GM18951 (cell line): Measurements from ENCODE around the gene POC1B.

ENCODE experiments used
- POLR2A ChIP-seq: IDR thresholded peaks from 4 replicates; pipeline ENCODE4 v1.6.1; 2011; ENCODE audit warnings: mild to moderate bottlenecking; ENCODE audit not compliant: insufficient read length, insufficient read depth; ENCODE audit errors: extremely low read depth
- in situ Hi-C: fragments of 300-500 bp; cut with MboI; formaldehyde crosslinking; loops from one replicate; pipeline ENCODE4 v1.12.0; 2022; ENCODE audit warnings: low sequenced_read_pairs, mixed read lengths, inconsistent platforms; ENCODE audit not compliant: unreplicated experiment

Gene POC1B

DNA sequence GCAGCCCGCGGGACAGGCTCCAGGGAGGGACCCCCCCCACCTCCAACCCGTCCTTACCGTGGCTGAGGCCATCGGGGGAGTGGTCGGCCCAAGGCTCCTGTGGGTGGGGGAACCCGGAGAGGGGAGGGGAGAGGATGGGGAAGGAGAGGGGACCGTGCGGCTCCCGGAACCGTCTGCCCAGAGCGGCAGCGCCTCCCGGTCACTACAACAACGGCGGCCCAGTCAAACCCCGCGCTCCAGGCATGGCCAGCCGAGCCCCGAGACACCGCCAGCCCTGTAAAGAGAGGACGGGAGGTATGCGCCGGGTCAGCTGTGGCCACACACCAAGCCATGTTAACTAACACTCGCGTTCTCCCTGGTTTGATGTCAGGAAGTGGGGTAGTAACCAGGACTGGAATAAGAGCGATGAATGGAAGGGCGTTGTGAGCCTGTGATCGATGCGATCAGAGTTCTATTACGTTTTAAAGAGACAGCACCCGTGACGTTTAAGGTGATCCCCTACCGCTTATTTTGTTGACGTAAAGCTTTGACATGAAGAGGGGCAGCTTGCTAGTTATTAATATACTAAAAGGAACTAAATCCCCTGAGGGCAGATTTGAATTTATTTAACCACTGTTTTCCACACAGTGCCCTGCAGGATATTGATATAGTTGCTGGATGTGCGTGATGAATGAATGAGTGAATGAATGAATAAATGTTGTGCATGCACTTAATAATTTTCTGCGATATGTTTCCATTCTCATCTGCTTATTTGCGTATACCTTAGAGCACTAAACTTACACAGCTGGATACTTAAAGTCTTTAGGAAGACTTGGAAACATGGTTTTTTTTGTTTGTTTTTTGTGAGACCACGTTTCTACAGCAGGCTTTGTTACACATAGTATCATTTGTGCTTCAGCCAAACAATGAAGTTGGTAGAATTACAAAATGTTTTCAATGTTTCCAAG is at the start of gene POC1B:
POC1B (minus strand) TSS at position 224 of the 947 bp plus-strand sequence; CDS start at position 72, 152 bp downstream.
- peak; percentile 5 for TF ChIP-seq POLR2A
- in situ Hi-C loops: loop anchor here (5.0 to 25.0 kb wide), 4 partner anchors 51 to 986 kb away; no protein-coding TSS in a partner anchor

DNA sequence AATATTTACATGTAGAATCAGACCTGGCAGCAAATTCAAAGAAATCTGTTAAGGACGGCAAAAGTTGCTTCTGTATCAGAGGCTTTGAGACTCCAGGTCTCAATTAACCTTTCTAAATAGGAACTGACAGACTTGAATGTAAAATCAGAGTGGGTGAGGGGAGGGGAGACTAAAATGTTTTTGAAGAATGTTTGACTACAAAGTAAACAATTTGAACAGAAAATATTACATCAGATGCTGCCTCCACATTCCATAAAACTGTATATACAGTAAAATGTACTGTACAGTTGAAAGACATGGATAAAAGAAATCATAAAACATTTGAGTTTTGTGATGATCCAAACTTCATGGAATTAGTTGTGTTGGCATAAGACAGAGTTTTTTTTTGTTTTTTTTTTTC is 49.5 kb upstream of the POC1B start:
- no peak for TF ChIP-seq POLR2A
- in situ Hi-C loops: no loop called here

DNA sequence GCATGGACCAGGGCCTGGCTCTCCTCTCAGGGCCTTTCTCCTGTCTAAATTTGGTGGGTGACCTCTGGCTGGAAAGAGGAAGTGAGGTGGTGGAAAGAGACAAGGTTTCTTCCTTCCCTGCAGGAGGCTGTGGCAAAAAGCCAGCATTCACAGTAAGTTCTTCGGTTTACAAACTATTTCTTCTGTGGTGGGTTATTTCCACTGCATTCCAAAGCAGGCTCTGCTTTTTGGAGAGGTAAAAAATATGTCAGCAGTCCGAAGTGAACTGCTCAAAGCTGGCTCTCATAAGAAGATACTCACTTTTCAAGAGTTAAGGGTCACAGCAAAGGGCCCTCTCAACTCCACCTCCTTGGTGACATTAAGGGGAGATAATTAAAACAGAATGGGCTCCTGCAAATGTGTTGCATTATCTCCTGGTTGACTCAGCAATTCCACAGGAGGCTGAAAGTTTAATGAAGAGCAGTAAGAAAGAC is 48.9 kb upstream of the POC1B start:
- no peak for TF ChIP-seq POLR2A
- in situ Hi-C loops: no loop called here

DNA sequence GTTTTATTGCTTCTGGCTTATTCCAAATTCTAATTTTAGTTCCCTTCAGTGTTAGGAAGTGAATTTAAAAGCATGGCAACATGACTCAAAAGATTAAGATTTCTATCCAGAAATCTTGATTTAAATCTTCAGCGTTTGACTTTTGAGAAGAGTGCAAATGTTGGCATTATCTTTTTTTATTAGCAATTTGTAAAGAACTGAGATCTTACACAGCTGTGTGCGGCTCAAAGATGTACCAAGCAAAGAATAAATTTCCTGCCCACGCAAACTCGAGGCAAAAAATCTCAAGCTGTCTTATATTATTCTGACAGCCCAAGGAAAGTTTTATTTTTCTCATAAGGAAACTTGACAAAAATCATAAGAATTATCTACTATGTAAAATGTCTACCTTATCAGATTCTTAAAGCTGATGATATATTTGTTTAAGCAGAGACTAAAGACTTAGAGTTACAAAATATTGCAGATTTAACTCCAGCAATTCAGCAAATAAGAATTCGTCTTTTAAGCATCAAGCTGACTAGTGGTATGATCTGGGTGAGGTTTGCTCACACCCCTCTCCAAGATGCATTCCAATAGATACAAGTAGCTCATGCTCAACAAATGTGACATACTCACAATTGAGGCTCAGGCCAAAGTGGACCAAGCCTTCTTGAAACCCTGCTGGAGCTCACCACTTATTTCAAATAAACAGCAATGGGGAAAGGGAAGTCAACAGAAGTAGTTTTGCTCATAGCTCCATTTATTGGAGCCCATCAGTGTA is 47.4 kb upstream of the POC1B start:
- in situ Hi-C loops: no loop called here
- no peak for TF ChIP-seq POLR2A

DNA sequence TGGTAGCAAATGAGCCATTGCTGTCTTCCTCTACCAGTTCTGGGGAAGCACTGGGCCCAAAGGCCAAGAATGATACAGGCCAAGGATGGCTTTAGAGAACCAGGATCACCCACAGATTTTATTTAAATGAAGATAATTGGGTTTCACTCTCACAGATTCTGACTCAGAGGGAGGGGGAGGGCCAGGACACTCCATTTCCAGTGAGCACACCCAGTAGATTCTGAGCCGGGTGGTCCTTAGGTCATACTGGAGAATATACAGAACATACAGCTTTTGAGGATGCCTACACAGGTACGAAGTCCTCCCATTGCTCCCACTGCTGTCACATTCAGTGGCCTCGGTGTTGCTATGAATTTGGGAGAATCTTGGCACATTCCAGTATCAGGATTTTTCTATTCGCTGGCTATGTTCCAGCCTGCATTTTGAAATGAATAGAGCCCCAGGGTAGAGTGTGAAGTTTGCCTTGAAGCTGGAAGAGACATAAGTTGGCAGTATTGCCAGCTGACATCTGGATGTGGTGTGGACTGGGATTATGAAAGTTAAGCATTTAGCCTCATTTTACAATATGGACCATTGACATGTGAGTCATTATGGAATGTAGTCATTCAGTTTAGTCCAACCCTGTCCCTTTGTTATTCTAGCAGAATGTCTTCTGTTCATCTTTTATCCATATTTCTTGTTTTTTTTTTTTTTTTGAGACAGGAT is 45.8 kb upstream of the POC1B start:
- in situ Hi-C loops: no loop called here
- no peak for TF ChIP-seq POLR2A

DNA sequence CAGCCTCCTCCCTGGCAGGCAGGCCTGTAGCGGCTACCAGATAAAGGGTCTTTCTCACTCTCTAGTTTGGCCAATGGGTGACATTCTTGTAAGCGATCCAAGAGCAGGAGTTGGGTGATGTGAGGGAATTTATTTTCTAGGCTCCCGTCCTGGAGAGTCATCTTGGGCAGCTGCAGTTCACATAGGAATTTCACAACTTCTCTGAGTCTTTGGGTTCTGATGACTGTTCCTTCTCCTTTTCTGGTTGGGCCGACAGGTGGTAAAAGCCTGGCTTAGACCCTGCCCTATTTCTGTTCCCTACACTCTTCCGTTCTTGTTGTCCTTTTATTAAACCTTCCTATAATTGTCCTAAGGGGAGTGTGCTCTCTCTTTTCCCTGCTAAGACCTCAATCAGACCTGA is 42.6 kb upstream of the POC1B start:
- no peak for TF ChIP-seq POLR2A
- in situ Hi-C loops: no loop called here

DNA sequence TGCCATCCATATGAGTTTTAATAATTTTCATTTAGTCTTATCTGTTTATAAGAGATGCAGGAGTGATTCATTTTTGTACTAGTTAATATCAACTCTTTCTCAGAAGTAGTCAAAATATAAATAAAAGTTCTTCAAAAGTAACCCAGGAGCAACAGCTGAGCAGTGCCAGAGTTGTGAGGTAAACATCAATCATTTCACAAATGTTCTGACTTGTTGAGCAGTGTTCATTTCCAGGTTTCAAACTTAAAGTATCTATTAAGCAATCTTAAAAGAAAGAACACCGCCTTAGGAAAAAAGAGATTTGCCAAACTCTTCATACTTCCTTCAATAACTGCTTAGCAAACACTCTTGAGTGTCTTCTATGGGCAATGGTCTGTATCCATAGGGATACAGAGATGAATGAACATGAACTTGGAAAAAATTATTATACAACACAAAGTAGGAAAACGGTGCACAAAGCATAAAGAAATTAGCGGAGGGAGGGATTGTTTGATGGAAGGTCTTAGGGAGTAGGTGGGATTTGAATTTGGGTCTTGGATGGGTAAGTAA is 41.9 kb upstream of the POC1B start:
- TF ChIP-seq POLR2A: no peak
- in situ Hi-C loops: no loop called here

DNA sequence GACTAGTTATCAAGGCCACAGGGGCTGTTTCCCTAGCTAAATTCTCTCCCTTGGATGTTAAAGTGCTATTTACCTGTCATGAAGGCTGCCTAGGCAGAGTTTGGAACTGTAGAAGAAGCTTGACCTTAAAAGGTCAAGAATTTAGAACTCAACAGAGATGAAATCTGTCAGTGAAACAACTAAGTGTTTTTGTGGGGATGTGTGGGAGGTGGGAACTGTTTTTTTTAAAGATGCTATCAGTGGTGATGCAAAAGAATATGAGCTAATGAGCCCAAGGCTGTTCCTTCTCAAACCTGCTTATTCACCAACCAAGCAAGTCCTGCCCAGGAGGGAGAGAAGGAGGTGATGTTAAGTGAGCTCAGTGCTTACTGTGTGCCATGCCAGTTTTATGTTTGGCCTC is 40.8 kb upstream of the POC1B start:
- in situ Hi-C loops: no loop called here

DNA sequence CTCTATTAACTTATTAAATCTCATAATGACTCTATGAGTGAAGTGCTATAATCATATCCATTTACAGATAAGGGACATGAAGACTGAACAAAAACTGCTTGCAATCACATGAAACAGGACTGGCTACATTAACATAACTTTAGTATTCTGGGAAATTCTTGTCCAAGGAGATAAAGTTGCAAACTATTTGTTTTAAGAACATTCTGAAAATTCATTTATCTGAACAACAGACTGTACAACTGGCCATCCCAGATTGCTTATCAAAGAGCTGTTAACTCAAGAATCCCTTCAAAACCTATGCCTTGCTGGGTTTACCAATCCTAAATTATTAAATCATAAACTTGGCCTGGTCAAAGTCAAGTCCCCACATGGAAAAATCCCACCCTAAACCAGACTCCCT is 39.2 kb upstream of the POC1B start:
- in situ Hi-C loops: no loop called here
- TF ChIP-seq POLR2A: no peak

More for the DNA sequence above, 40.8 kb upstream of the POC1B start:
- TF ChIP-seq POLR2A: no peak

DNA sequence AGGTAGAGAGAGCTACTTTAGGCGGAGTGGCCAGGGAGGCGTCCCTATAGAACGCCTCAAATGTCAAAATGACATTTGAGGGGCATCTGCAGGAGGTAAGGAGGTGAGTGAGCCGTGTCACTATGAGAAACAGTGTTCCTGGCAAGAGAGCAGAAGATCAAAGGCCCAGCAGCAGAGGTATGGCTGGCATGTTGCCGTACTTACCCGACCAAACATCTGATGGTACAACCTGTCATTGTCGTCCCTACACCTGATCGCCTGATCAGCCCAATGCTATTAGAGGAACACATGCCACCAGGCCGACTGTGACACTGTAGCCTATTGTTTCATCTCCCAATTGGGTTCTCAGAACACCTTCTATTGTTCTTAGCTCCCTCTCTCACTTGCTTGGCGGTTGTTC is 33.9 kb upstream of the POC1B start:
- in situ Hi-C loops: no loop called here
- TF ChIP-seq POLR2A: no peak

DNA sequence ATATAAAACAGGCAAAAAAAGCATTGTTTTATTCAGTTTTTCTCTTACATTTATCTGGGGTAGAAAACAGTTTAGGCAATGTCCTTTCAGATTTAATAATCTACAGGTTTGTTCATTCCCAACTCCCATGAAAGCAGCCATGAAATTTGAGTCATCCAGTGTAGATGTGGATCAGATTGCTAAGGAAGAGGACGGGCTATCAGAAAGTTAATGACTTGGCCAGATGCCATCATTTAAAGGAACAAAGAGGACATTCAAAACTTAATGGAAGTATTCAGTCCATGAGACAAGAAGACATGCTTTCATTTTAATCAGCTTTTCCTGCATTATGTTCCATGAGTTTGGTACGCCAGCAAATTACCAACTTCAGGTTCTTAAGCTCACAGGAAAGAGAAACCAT is 31.1 kb upstream of the POC1B start:
- in situ Hi-C loops: no loop called here
- TF ChIP-seq POLR2A: no peak

DNA sequence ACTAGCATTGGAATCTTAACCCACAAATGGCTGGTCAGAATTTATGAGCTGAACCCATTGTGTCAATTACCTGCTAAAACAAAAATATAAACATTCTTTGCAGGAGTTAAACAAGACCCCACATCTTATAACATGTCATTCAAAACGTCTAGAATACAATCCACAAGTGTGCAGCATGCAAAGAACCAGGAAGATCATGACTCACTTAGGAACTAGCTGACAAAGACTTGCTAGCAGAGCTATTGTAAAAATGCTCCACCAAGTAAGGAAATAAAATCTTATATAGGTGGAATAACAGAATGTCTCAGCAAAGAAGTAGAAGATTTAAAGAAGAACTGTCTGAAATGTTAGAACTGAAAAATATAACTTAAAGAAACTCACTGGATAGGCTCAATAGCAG is 26.5 kb upstream of the POC1B start:
- TF ChIP-seq POLR2A: no peak
- in situ Hi-C loops: no loop called here

DNA sequence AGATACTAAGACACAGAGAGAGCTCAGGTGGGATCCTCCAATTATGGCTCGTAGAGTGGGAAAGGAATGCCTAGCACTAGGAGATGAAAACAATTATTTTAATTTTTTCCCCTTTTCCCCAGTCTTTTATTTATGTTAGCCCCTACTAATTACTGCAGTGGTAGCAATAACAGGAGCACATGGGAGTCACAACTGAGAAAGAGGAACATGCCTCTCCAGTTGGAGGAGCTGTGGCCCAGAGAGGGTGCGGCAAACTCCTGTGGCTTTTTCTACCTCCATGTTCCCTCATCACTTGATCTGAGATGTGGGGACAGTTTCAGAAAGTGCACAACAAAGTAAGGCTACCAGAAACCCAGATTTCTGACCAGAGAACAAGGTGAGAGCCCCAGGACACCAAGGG is 25.9 kb upstream of the POC1B start:
- no peak for TF ChIP-seq POLR2A
- in situ Hi-C loops: no loop called here
